ENCODE data around the gene ZNF91.
A peak's percentile ranks its signal among the peaks of the same experiment; 100 is the strongest.

The ZNF91 gene

GRCh38 chr19:23415561-23416191 lies 20.4 kb upstream of the ZNF91 start:
- H3K27me3 ChIP-seq: peaks cover 22 to 37% (median 34%) of the 10 kb centered on the region in 11 experiments
- peak overlapping the region; percentile 52 to 72 (median 68) for H3K4me3 ChIP-seq
- H3K27ac ChIP-seq: peak overlapping the region in 9 of 11 experiments; percentile 23 to 69 (median 63); a peak in 14 of 22 replicates
- H4K20me1 ChIP-seq: no peaks in the 10 kb centered on the region
- no peaks in the 10 kb centered on the region for H3K36me3 ChIP-seq
- H3K9me3 ChIP-seq (replicated peaks in 1 of 11): peaks cover 37 to 56% (median 48%) of the 10 kb centered on the region in 11 experiments
- peak overlapping the region; percentile 53 to 88 (median 80) for H3K4me2 ChIP-seq
- peaks cover 0 to 20% (median 12%) of the 10 kb centered on the region in 10 experiments; a peak in 13 of 20 replicates for H3K4me1 ChIP-seq
- TF ChIP-seq Cebpa-rat (IDR thresholded peaks at IDR 0.05): no peak
- peak overlapping the region in 10 of 11 experiments; percentile 44 to 77 (median 72); a peak in 20 of 22 replicates for H3K9ac ChIP-seq

GRCh38 chr19:23415034-23415433 lies 19.8 kb upstream of the ZNF91 start:
- H3K4me3 ChIP-seq: peak overlapping the region; percentile 52 to 72 (median 68)
- peak overlapping the region in 10 of 11 experiments; percentile 44 to 77 (median 72); a peak in 20 of 22 replicates for H3K9ac ChIP-seq
- peaks cover 22 to 37% (median 34%) of the 10 kb centered on the region in 11 experiments for H3K27me3 ChIP-seq
- H4K20me1 ChIP-seq: no peaks in the 10 kb centered on the region
- no peak for TF ChIP-seq Cebpa-rat (IDR thresholded peaks at IDR 0.05)
- H3K4me1 ChIP-seq: peaks cover 0 to 22% (median 12%) of the 10 kb centered on the region in 10 experiments; a peak in 13 of 20 replicates
- peak overlapping the region; percentile 53 to 88 (median 80) for H3K4me2 ChIP-seq
- no peaks in the 10 kb centered on the region for H3K36me3 ChIP-seq
- H3K9me3 ChIP-seq (replicated peaks in 1 of 11): peaks cover 31 to 50% (median 42%) of the 10 kb centered on the region in 11 experiments
- H3K27ac ChIP-seq: peak overlapping the region in 9 of 11 experiments; percentile 23 to 69 (median 63); a peak in 14 of 22 replicates

GRCh38 chr19:23410155-23410554 lies 14.9 kb upstream of the ZNF91 start:
- Histone ChIP-seq H3K36me3 (peaks cover 0 to 14% (median 5%) of the 10 kb centered on the region in 11 experiments; a peak in 6 of 22 replicates), H3K9me3 (replicated peaks in 1 of 11) (peaks cover 26 to 40% (median 33%) of the 10 kb centered on the region in 11 experiments; a peak in 20 of 22 replicates), H3K4me2 (no peak overlapping the region), H3K27me3 (peaks cover 7 to 17% (median 14%) of the 10 kb centered on the region in 11 experiments), H3K4me3 (no peak overlapping the region), H3K4me1 (peaks cover 0 to 18% (median 8%) of the 10 kb centered on the region in 10 experiments; a peak in 9 of 20 replicates), H3K9ac (no peak overlapping the region), H4K20me1 (no peaks in the 10 kb centered on the region), H3K27ac (no peak overlapping the region)
- TF ChIP-seq Cebpa-rat (IDR thresholded peaks at IDR 0.05): no peak

GRCh38 chr19:23409392-23410048 lies 14.2 kb upstream of the ZNF91 start:
- Histone ChIP-seq H3K4me2 (peak overlapping the region in 5 of 11 experiments; percentile 0 to 28 (median 12); a peak in 6 of 22 replicates), H3K27me3 (peaks cover under 1 to 11% (median 7%) of the 10 kb centered on the region in 11 experiments; a peak in 19 of 22 replicates), H4K20me1 (no peaks in the 10 kb centered on the region), H3K36me3 (peaks cover 0 to 14% (median 5%) of the 10 kb centered on the region in 11 experiments; a peak in 6 of 22 replicates), H3K9ac (no peak overlapping the region), H3K9me3 (replicated peaks in 1 of 11) (peaks cover 22 to 36% (median 31%) of the 10 kb centered on the region in 11 experiments; a peak in 20 of 22 replicates), H3K4me1 (peaks cover 0 to 13% (median 5%) of the 10 kb centered on the region in 10 experiments; a peak in 5 of 20 replicates), H3K4me3 (no peak overlapping the region), H3K27ac (no peak overlapping the region)
- no peak for TF ChIP-seq Cebpa-rat (IDR thresholded peaks at IDR 0.05)

GRCh38 chr19:23407616-23408133 lies 12.4 kb upstream of the ZNF91 start:
- H3K4me3 ChIP-seq: no peak overlapping the region
- no peak; a peak in 1 of 22 replicates for TF ChIP-seq Cebpa-rat (IDR thresholded peaks at IDR 0.05)
- H3K27ac ChIP-seq: no peak overlapping the region
- H3K9ac ChIP-seq: no peak overlapping the region
- H3K36me3 ChIP-seq: peaks cover 0 to 17% (median 6%) of the 10 kb centered on the region in 11 experiments; a peak in 8 of 22 replicates
- H3K4me1 ChIP-seq: peaks cover 0 to 12% (median 5%) of the 10 kb centered on the region in 10 experiments; a peak in 5 of 20 replicates
- peaks cover 22 to 36% (median 31%) of the 10 kb centered on the region in 11 experiments; a peak in 19 of 22 replicates for H3K9me3 ChIP-seq (replicated peaks in 1 of 11)
- no peaks in the 10 kb centered on the region for H3K27me3 ChIP-seq
- H3K4me2 ChIP-seq: no peak overlapping the region
- no peaks in the 10 kb centered on the region for H4K20me1 ChIP-seq

GRCh38 chr19:23406721-23407120 lies 11.4 kb upstream of the ZNF91 start:
- TF ChIP-seq Cebpa-rat (IDR thresholded peaks at IDR 0.05): no peak
- Histone ChIP-seq H4K20me1 (no peaks in the 10 kb centered on the region), H3K4me1 (peaks cover 0 to 12% (median 5%) of the 10 kb centered on the region in 10 experiments; a peak in 5 of 20 replicates), H3K4me3 (no peak overlapping the region), H3K27me3 (no peaks in the 10 kb centered on the region), H3K9me3 (replicated peaks in 1 of 11) (peaks cover 22 to 36% (median 31%) of the 10 kb centered on the region in 11 experiments; a peak in 19 of 22 replicates), H3K4me2 (no peak overlapping the region), H3K36me3 (peaks cover 0 to 22% (median 8%) of the 10 kb centered on the region in 11 experiments; a peak in 9 of 22 replicates), H3K9ac (no peak overlapping the region), H3K27ac (no peak overlapping the region)

GRCh38 chr19:23406091-23406490 lies 10.8 kb upstream of the ZNF91 start:
- H3K4me3 ChIP-seq: no peak overlapping the region
- no peaks in the 10 kb centered on the region for H3K27me3 ChIP-seq
- TF ChIP-seq Cebpa-rat (IDR thresholded peaks at IDR 0.05): no peak
- no peak overlapping the region for H3K4me2 ChIP-seq
- peaks cover 22 to 36% (median 31%) of the 10 kb centered on the region in 11 experiments; a peak in 19 of 22 replicates for H3K9me3 ChIP-seq (replicated peaks in 1 of 11)
- H3K9ac ChIP-seq: no peak overlapping the region
- H3K27ac ChIP-seq: no peak overlapping the region
- peaks cover 0 to 27% (median 12%) of the 10 kb centered on the region in 11 experiments; a peak in 9 of 22 replicates for H3K36me3 ChIP-seq
- H4K20me1 ChIP-seq: no peaks in the 10 kb centered on the region
- peaks cover 0 to 12% (median 5%) of the 10 kb centered on the region in 10 experiments; a peak in 5 of 20 replicates for H3K4me1 ChIP-seq

- H3K4me3 ChIP-seq: no peak overlapping the region
- peaks cover 0 to 39% (median 12%) of the 10 kb centered on the region in 11 experiments; a peak in 11 of 22 replicates for H3K36me3 ChIP-seq
- H3K9ac ChIP-seq: no peak overlapping the region
- peaks cover 0 to 9% (median 5%) of the 10 kb centered on the region in 10 experiments; a peak in 5 of 20 replicates for H3K4me1 ChIP-seq
- peaks cover 22 to 37% (median 31%) of the 10 kb centered on the region in 11 experiments; a peak in 19 of 22 replicates for H3K9me3 ChIP-seq (replicated peaks in 1 of 11)
- no peak overlapping the region for H3K27ac ChIP-seq
- no peak overlapping the region for H3K4me2 ChIP-seq
- no peaks in the 10 kb centered on the region for H3K27me3 ChIP-seq
- no peak for TF ChIP-seq Cebpa-rat (IDR thresholded peaks at IDR 0.05)
- H4K20me1 ChIP-seq: no peaks in the 10 kb centered on the region
Measured at GRCh38 chr19:23404676-23405075, 9.4 kb upstream of the ZNF91 start.

All from BLaER1 treated with 17β-estradiol and CSF1 and Interleukin-3, amounts not matched to agents 10 nM and 100 nM (cell line).